Tibial artery (tissue), 4 donors: ENCODE data around the gene ERBB4.
"Not testable (repeated sequence)": the region's sequence is repeated elsewhere in the genome, so short reads cannot be mapped to it uniquely, and the experiment has no call there.

Experiments used
- DNase-seq, 2 donors: peaks; one replicate each; pipeline ENCODE4 v3.0.0-alpha.2; 2019
- H3K27ac ChIP-seq, 2 donors: fragments of 200-600 bp; sonication (generic) in 1 of 2; 1 replicate in 1 of 2; 2 replicates in 1 of 2; pipeline ENCODE4 v1.5.1; 2018 to 2019; ENCODE audit warnings: mild to moderate bottlenecking in 1 of 2
- H3K27me3 ChIP-seq, 2 donors: fragments of 200-600 bp; sonication (generic) in 1 of 2; one replicate each; pipeline versions ENCODE4 v1.5.1 to v1.6.0; 2016 to 2019
- H3K36me3 ChIP-seq, 3 donors: fragments of 200-600 bp; sonication (generic) in 2 of 3; one replicate each; pipeline ENCODE4 v1.5.1; 2016 to 2019; ENCODE audit warnings: mild to moderate bottlenecking in 2 of 3
- H3K4me1 ChIP-seq, 4 donors: fragments of 200-600 bp; sonication (generic) in 2 of 4; 1 replicate in 3 of 4; 2 replicates in 1 of 4; pipeline ENCODE4 v1.5.1; 2016 to 2019
- H3K4me3 ChIP-seq, 2 donors: fragments of 200-600 bp; sonication (generic) in 1 of 2; 1 replicate in 1 of 2; 2 replicates in 1 of 2; pipeline ENCODE4 v1.5.1; 2018 to 2019; ENCODE audit warnings: mild to moderate bottlenecking in 2 of 2
- H3K9me3 ChIP-seq, 3 donors: fragments of 200-600 bp; sonication (generic) in 1 of 3; one replicate each; pipeline ENCODE4 v1.5.1; 2016 to 2019
- CTCF ChIP-seq, 2 experiments: fragments of 200-600 bp in 1 of 2; fragments of 450-650 bp in 1 of 2; IDR thresholded peaks; one replicate each; pipeline ENCODE4 v1.5.1; 2017 to 2019; ENCODE audit warnings: antibody characterized with exemption in 2 of 2, mild to moderate bottlenecking in 1 of 2, moderate library complexity in 1 of 2
- intact Hi-C: fragments of 100-400 bp; cut with DNase I; formaldehyde crosslinking; loops from one replicate; pipeline ENCODE4 v1.15.0; 2023; ENCODE audit warnings: low total_unique reads

ERBB4 gene

GRCh38 chr2:211564441-211564840 lies 974.2 kb downstream of the ERBB4 start:
- no peak overlapping the region for H3K27ac ChIP-seq
- intact Hi-C loops: no loop called here
- H3K4me1 ChIP-seq: no peaks in the 10 kb centered on the region
- no peak for TF ChIP-seq CTCF (IDR thresholded peaks at IDR 0.05)
- no peaks in the 10 kb centered on the region for H3K27me3 ChIP-seq
- no peaks in the 10 kb centered on the region for H3K9me3 ChIP-seq
- no peak for DNase-seq
- no peaks in the 10 kb centered on the region for H3K36me3 ChIP-seq
- no peak overlapping the region for H3K4me3 ChIP-seq

GRCh38 chr2:211545582-211545981 lies 993.0 kb downstream of the ERBB4 start:
- no peak for DNase-seq
- Histone ChIP-seq H3K36me3 (no peaks in the 10 kb centered on the region), H3K4me3 (no peak overlapping the region), H3K9me3 (no peaks in the 10 kb centered on the region), H3K27ac (no peak overlapping the region), H3K27me3 (no peaks in the 10 kb centered on the region), H3K4me1 (no peaks in the 10 kb centered on the region)
- no peak for TF ChIP-seq CTCF (IDR thresholded peaks at IDR 0.05)
- intact Hi-C loops: no loop called here

- Histone ChIP-seq H3K27ac (no peak overlapping the region), H3K4me3 (no peak overlapping the region), H3K27me3 (no peaks in the 10 kb centered on the region), H3K36me3 (no peaks in the 10 kb centered on the region), H3K4me1 (no peaks in the 10 kb centered on the region), H3K9me3 (peaks cover 0 to 12% (median 0%) of the 10 kb centered on the region in 3 donors)
- DNase-seq: no peak
- TF ChIP-seq CTCF (IDR thresholded peaks at IDR 0.05): no peak
- intact Hi-C loops: no loop called here
Observed at GRCh38 chr2:211534632-211535031, 1004.0 kb downstream of the ERBB4 start.

GRCh38 chr2:211524248-211524647 lies 1014.4 kb downstream of the ERBB4 start:
- H3K36me3 ChIP-seq, H3K4me1 ChIP-seq, H3K9me3 ChIP-seq, DNase-seq, H3K27me3 ChIP-seq, H3K27ac ChIP-seq, H3K4me3 ChIP-seq, intact Hi-C loops: not testable (repeated sequence)

GRCh38 chr2:211516537-211516936 lies 1022.1 kb downstream of the ERBB4 start:
- Histone ChIP-seq H3K9me3 (no peaks in the 10 kb centered on the region), H3K27ac (no peak overlapping the region), H3K27me3 (no peaks in the 10 kb centered on the region), H3K36me3 (no peaks in the 10 kb centered on the region), H3K4me1 (no peaks in the 10 kb centered on the region), H3K4me3 (no peak overlapping the region)
- intact Hi-C loops: no loop called here
- TF ChIP-seq CTCF (IDR thresholded peaks at IDR 0.05): no peak
- no peak for DNase-seq

- no peaks in the 10 kb centered on the region for H3K4me1 ChIP-seq
- no peak overlapping the region for H3K4me3 ChIP-seq
- no peak for TF ChIP-seq CTCF (IDR thresholded peaks at IDR 0.05)
- H3K27ac ChIP-seq: no peak overlapping the region
- no peaks in the 10 kb centered on the region for H3K27me3 ChIP-seq
- intact Hi-C loops: no loop called here
- no peaks in the 10 kb centered on the region for H3K36me3 ChIP-seq
- DNase-seq: no peak
- H3K9me3 ChIP-seq: no peaks in the 10 kb centered on the region
Observed at GRCh38 chr2:211514049-211514448, 1024.6 kb downstream of the ERBB4 start.
